GM19099 (cell line): Measurements from ENCODE around the gene ARSJ.

Source experiments
- POLR2A ChIP-seq: IDR thresholded peaks from 3 replicates; pipeline ENCODE4 v1.6.1; 2011; ENCODE audit warnings: low read depth; ENCODE audit not compliant: insufficient read length; ENCODE audit errors: extremely low read depth

The ARSJ gene

GRCh38 chr4:113945906-113946305 lies 33.5 kb downstream of the ARSJ start:
- no peak for TF ChIP-seq POLR2A

- TF ChIP-seq POLR2A: no peak
Observed at GRCh38 chr4:113943863-113944262, 35.6 kb downstream of the ARSJ start.

- no peak for TF ChIP-seq POLR2A
Observed at GRCh38 chr4:113943085-113943484, 36.4 kb downstream of the ARSJ start.

GRCh38 chr4:113941836-113942235 lies 37.6 kb downstream of the ARSJ start:
- TF ChIP-seq POLR2A: no peak

GRCh38 chr4:113935190-113935589 lies 44.3 kb downstream of the ARSJ start:
- no peak for TF ChIP-seq POLR2A

DNA sequence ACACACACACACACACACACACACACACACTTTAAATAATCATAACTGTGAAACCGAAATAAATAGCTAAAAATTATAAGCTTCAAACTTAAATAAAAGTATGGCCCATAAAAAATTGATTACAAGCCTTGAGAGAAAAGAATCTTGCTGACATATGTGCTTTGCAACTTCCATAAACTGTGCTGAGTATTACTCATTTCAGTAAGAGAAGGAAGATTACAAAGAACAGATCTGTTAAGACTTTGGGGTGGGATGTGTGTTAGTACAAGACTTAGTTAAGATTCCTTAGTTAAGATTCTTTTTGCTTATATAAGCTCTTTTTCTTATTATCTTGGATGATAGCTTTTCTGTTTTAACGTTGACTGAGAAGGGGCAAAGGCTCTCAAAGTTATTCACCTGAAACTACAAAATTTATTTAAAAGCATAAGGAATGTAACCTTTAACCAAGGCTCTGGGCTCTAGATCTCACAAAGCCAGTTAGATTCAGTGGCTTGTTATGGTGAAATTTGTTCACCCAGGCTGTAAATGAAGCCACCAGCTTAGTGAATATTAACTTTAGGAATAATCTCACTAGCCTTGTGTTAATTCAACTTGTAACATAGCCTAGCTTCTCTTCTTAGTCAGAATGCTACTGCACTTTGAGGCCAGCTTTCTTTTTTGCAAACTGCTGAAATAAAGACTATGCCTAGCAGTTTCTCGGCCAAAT lies 58.2 kb downstream of the ARSJ start:
- TF ChIP-seq POLR2A: no peak

- no peak for TF ChIP-seq POLR2A
Observed at GRCh38 chr4:113919611-113920010, 59.8 kb downstream of the ARSJ start.

DNA sequence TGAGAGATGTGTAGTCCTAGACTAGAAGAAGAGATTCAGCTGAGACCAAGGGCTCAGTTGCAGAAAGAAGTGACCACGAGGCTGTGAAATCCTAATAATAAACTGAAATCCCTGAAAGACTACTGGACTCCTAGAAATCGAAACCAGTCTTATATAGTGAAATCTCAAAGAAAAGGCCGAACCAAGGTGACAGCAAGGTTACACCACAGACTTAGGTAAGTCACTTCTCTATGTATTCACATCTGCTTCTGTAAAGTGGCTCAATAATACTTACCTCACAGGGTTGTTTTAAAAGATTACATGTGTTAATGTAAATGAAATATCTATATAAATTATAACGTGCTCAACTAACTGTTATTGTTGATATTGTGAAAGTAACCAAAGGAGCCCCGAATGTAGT lies 60.3 kb downstream of the ARSJ start:
- no peak for TF ChIP-seq POLR2A

- TF ChIP-seq POLR2A: no peak
Observed at GRCh38 chr4:113908829-113909228, 70.6 kb downstream of the ARSJ start.

- no peak for TF ChIP-seq POLR2A
Observed at GRCh38 chr4:113907559-113907958, 71.9 kb downstream of the ARSJ start.

- TF ChIP-seq POLR2A: no peak
Observed at GRCh38 chr4:113905301-113905700, 74.1 kb downstream of the ARSJ start.

GRCh38 chr4:113904877-113905276 lies 74.6 kb downstream of the ARSJ start:
- no peak for TF ChIP-seq POLR2A

- no peak for TF ChIP-seq POLR2A
Observed at GRCh38 chr4:113901994-113902787, 77.3 kb downstream of the ARSJ start.

DNA sequence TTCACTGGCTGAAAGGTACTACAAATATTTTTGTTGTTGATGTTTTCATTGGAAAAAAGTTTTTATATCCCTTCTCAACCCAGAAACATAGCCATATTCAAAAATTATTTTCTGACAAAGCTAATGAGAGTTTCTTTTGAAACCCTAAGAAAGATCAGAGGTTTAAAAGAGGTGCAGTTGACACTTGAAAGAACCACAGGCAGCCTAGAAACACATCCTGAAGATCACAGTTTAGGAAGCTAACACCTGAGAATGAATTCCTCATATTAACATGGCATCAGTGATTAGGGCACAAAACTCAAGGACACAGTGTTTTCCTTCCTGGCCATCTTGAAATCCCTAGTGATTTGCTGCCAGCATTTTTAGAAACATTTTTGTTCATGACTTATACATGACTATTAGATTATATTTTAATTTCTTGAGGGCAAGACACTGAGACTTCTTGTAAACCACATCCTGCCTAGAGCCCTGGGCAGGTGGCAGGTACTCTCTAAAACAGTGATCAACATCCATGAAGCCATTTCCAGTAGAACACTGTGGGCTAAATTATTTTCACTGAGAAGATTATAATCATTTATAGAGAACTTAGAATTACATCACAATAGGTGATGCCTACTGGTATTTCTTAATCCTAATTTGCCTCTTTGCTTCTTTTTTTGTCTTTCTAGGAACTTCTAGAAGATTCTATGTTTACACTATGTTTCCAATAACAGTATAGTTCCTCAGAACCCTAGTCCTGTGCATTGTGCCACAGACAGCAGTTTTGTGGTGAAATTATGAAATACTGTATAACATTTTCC lies 80.0 kb downstream of the ARSJ start:
- TF ChIP-seq POLR2A: no peak

DNA sequence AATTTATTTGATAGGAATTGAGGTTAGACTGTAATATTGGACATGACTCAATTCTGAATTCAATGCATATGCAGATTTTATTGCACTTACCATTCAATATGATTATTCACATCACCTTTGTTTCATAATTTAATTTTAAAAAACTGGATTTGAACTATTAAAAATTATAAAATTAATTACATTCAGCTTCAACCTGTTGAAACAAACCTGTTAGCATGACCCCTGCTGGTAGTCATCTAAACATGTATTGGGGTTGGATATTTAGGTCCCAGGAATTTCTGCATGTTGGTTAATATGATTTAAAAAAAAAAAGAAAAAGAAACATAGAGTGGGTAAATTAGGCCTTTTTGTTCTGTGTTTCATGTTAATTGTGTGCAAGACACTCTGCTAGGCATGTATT lies 85.9 kb downstream of the ARSJ start:
- TF ChIP-seq POLR2A: no peak

- no peak for TF ChIP-seq POLR2A
Observed at GRCh38 chr4:113888006-113888405, 91.4 kb downstream of the ARSJ start.

GRCh38 chr4:113885291-113885690 lies 94.2 kb downstream of the ARSJ start:
- no peak for TF ChIP-seq POLR2A
